Endothelial cell of hepatic sinusoid (primary cell): ENCODE results near the gene ADAMTS14.

ENCODE experiments used
- in situ Hi-C: cut with HindIII; loops from 2 replicates; pipeline ENCODE4 v1.10.0; 2017; ENCODE audit warnings: low sequenced_read_pairs

The ADAMTS14 gene

DNA sequence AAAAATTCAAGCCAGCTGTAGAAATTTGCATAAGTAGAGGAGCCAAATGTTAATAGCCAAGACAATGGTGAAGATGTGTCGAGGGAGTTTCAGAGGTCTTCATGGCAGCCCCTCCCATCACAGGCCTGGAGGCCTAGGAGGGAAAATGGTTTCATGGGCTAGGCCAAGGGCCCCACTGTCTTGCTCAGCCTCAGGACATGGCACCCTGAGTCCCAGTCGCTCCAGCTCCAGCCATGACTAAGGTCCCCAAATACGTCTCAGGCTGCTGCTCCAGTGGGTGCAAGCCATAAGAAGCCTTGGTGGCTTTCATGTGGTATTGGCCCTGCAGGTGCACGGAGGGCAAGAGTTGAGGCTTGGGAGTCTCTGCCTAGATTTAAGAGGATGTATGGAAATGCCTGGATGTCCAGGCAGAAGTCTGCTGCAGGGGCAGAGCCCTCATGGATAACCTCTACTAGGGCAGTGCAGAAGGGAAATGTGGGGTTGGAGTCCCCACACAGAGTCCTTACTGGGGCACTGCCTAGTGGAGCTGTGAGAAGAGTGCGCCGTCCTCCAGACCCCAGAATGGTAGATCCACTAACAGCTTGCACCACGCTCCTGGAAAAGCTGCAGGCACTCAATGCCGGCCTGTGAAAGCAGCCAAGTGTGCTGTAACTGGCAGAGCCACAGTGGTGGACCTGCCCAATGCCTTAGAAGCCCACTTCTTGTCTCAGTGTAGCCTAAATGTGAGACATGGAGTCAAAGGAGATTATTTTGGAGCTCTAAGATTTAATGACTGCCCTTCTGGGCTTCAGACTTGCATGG is 93.7 kb downstream of the ADAMTS14 start:
- in situ Hi-C loops = loop anchor here (10.0 to 25.0 kb wide), 2 partner anchors 221 to 329 kb away; partner anchors contain the start of gene NODAL

GRCh38 chr10:70768026-70768685 is 95.8 kb downstream of the ADAMTS14 start:
- in situ Hi-C loops = loop anchor here (10.0 to 25.0 kb wide), 2 partner anchors 223 to 331 kb away; partner anchors contain the start of gene NODAL

GRCh38 chr10:70769121-70769520 is 96.8 kb downstream of the ADAMTS14 start:
- in situ Hi-C loops = loop anchor here (10.0 to 25.0 kb wide), 2 partner anchors 224 to 332 kb away; partner anchors contain the start of gene NODAL

- in situ Hi-C loops = loop anchor here (25.0 kb wide), 1 partner anchor 333 kb away; the partner anchor contains the start of gene NODAL
These were observed 97.7 kb downstream of the ADAMTS14 start for GRCh38 chr10:70770001-70770400.

DNA sequence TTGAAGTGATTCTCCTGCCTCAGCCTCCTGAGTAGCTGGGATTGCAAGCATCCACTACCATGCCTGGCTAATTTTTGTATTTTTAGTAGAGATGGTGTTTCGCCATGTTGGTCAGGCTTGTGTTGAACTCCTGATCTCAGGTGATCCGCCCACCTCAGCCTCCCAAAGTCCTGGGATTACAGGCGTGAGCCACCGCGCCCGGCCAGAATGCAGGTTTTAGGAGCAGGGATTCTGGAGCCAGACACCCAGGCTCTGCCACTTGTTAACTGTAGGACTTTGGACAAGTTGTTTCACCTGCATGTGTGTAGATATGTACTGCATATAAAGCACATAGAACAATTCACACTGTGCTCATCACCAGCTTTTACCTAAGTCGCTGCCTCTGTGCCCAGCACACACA is 98.2 kb downstream of the ADAMTS14 start:
- in situ Hi-C loops = loop anchor here (25.0 kb wide), 1 partner anchor 333 kb away; the partner anchor contains the start of gene NODAL

DNA sequence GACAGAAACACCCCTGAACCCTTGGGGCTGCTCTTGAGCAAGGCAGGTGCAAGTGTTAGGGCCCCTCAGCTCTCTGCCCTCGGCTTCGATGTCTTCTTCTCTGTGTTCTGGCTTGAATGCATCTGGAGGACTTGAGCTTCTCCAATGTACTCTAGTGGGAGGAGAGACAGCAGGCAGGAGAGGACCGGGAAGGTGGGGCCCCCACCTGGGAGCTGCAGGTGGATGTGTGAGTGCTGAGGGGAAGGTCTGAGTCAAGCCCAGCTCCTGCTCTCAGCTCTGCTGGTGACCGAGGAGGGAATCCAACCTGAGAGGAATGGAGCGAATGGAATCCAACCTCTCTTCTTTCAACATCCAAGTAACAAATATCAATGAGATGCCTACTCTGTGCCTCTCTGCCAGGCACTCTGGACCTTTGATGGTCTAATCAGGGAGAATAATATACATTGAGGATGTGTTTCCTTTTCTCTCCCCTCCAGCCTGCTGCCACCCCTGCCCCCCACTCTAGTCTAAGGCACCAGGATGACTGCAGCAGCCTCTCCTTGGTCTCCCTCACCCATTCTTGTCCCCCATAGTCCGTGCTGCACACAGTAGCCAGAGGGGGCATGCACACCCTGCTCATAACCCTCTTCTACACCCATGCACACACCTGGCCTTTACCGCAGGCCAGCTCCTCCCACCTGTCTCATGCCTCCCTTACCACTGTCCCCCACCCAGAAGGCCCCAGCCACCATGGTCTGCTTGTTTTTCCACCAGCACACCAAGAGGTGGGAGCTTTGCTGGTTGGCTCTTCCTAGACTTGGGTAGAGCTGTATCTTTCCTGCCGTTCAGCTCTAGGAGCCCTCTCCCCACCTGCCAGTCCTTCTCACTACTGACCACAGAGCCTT is 99.2 kb downstream of the ADAMTS14 start:
- in situ Hi-C loops = loop anchor here (25.0 kb wide), 1 partner anchor 334 kb away; the partner anchor contains the start of gene NODAL

DNA sequence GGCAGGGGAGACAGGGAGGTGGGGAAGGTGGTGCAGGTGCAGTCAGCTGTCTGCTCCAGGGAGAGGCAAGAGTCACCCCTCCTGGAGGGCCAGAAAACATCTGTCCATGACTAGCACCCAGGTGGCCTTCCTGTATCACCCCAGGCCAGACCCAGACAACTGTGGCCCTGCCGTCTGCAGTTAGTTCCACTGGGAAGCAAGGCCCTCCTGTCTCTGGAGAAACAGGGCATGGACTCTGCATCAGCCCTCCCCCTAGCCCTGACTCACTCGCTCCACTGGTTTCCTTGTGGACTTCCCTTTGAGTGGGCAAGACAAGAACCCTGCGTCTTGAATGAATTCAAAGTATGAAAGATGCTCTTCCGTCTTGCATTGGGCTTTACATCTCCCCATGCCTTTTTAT is 100.3 kb downstream of the ADAMTS14 start:
- in situ Hi-C loops = loop anchor here (25.0 kb wide), 1 partner anchor 335 kb away; the partner anchor contains the start of gene NODAL

DNA sequence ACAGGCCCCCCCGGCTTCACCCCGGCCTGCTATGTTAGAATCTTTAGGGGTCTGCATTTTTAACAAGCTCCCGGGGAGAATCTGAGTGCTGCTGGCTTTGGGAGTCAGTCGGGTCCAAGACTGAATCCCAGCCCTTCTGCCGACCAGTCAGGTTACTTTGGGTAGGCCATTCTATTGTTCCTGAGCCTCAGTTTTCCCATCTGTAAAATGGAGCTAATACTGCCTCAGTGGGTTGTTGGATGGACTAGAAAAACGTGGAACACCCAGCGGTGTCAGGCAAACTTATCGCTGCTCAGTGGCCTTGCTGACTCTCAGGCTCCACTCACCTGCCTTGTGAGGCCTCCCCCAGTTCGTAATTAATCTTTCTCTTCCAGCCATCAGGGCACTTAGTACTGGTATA is 101.2 kb downstream of the ADAMTS14 start:
- in situ Hi-C loops = loop anchor here (25.0 kb wide), 1 partner anchor 336 kb away; the partner anchor contains the start of gene NODAL

DNA sequence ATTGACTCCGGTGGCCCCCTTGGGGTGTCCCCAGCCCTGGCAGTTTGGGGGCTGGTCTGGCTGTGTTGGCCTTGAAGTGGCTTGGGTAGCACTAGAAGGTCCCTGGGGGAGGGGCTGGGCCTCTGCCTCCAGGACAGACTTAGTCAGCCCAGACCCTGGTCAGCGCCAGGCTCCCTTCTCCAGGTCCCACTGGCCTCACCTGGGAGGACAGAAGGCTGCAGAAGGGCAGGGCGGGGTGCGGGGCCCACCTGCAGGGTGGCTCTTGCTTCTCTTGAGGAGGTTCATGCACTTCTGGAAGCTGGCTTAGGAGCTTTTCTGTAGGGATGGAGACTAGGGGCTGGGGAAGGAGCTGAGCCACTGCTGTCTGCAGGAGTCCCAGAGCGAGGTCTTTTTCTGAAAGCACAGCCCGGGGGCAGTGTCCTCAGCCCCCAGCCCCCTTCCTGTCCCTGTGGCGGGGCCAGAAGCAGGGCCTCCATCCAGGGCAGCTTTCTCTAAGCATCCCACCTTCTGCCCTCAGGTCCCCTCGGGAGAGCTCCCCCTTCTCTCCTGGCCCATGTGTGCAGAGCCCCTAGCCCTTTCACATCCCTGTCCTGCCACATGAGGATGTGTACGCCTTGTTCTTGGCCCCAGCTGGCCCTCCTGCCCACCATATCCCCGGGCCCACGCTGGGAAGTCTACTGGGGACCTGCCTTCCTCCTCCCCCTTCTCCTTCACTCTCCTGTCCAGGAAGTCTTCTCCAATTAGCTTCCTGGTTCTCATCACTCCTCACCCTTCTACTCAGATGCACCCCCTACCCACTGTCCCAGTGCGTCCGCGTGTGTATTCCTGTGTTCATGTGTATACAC is 101.9 kb downstream of the ADAMTS14 start:
- in situ Hi-C loops = loop anchor here (25.0 kb wide), 1 partner anchor 337 kb away; the partner anchor contains the start of gene NODAL

- in situ Hi-C loops = loop anchor here (25.0 kb wide), 1 partner anchor 338 kb away; the partner anchor contains the start of gene NODAL
These were observed 102.7 kb downstream of the ADAMTS14 start for GRCh38 chr10:70774810-70775678.

GRCh38 chr10:70775679-70776454 is 103.6 kb downstream of the ADAMTS14 start:
- in situ Hi-C loops = no loop called here

DNA sequence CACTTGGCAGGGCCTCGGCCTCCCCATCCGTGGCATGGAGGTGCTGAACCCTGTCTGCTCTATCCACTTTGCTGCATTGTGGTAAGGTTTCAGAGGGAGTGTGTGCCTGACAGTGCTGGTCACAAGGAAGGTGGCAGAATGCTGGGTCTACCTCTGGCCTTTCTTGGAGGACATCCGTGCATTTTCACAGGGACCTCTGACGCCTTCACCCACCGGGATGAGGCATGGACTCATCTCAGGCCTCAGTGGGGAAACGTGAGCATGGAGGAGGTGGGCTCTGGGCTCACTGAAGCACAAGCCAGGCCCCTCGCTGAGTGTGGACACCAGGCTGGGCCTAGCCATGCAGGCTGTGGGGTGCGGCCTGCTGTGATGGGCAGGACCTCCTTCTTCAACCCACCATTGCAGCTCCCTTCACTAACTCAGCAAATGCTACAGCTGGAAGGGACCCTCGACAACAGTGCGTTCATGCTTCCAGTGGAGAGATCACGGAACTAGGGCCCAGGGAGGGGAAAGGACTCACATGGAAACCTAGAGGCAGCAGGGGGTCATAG is 104.2 kb downstream of the ADAMTS14 start:
- in situ Hi-C loops = no loop called here

DNA sequence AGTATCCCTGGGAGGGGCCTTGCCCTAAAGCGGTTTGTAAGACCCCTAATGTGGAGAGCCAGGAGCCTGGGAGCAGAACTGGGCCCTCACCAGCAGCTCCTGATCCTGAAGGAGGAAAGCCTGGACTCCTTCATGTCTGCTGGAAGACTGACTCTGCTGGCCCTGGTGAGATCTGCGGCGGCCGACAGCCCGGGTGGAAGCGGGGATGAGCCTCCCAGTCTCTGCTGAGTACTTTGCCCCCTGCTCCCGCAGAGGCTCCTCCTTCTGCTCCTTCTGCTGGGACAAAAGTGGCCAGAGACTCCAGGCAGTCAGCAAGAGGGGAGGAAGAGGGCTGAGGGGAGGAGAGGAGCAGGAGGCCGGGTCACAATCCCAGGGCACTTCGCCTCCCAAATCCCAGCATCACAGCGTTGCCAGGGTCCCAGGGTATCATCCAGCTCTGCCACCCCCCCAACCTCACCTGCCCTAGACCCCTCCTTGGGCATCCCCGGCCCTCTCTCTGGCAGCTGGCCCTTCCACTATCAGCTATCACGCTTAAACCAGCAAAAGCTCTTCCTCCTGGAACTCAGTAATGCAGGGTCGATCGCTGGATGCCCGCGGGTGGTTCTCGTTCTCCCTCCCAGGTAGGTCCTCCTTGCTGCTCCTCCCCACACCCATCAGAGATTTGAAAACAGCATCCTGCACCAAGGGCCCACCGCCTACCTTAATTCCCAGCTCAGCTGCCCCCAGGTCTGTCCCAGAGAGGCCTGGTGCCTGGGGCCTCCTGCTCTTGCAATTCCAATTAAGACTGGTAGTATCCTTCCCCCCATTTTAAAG is 105.0 kb downstream of the ADAMTS14 start:
- in situ Hi-C loops = no loop called here

GRCh38 chr10:70778267-70778924 is 106.1 kb downstream of the ADAMTS14 start:
- in situ Hi-C loops = no loop called here

DNA sequence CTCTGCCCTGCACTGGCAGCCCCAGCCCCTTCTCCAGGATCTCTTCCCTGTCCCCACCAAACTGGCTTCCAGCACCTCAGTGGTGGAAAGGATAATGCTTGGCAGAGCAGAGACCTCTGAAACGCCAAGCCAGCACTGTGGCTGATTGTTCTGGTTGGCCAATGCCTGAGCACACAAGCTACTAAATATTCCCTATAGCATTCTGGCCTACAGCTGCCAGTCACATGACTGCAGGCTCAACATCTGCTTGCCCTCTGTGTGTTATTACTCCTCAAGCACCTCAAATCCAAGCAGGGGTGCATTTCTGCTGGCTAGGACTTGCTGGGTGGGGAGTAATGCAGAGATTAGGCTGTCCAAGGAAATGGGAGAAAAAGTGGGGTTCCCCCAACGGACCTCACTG is 106.8 kb downstream of the ADAMTS14 start:
- in situ Hi-C loops = no loop called here
